Measurements from ENCODE around the gene ATP5F1C.

DNA sequence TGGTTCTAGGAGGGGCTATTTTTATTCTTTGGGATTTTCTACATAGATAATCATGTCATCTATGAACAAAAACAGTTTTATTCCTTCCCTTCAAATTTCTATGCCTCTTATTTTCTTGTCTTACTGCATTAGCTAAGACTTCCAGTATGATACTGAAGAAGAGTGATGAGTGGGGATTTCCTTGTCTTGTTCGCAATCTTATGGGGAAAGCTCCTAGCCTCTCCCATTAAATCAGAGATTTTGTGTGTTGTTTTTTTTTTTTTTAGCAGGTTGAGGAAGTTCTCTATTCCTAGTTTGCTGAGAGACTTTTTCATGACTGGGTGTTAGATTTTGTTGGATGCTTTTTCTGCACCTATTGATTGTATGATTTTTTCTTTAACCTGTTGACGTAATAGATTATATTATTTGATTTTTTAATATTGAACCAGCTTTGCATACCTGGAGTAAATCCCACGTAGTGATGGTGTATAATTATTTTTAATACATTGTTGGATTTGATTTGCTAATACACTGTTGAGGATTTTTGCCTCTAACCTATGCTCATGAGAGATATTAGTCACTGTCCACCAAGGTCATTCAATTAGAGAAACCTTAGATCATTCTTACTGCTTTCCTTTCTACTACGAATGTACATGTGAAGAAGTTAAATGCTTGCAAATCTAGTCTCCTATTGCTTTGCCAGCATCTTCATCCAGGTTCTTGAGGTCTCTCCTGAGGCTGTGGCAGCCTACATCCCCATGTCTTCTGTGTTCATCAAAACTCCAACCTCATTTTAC, 6.5 kb downstream of the ATP5F1C start:
- TF ChIP-seq POU2F2 (IDR thresholded peaks at IDR 0.05; ENCODE audit: low read depth, low read length), result no peak
- no peak for TF ChIP-seq POLR2AphosphoS5 (IDR thresholded peaks at IDR 0.05; ENCODE audit: low read depth, low read length)
- no peak for TF ChIP-seq POLR2A (IDR thresholded peaks at IDR 0.05; ENCODE audit: low read depth, low read length)

Data from GM12891 (cell line).